HG02981 (cell line): ENCODE measurements around the gene NADK.
A peak's percentile ranks its signal among the peaks of the same experiment; 100 is the strongest.

Experiments used
- ATAC-seq: cut with Tn5 transposase; IDR thresholded peaks from one replicate; pipeline ENCODE4 v1.9.1; 2021; ENCODE audit warnings: mild to moderate bottlenecking, moderate library complexity; ENCODE audit not compliant: unreplicated experiment

Gene NADK

GRCh38 chr1:1777950-1778662 lies at the start of gene NADK:
Gene NADK, minus strand, starts transcription at chr1:1778470. Its CDS starts 13,064 bp downstream, at chr1:1765406.
- peak; percentile 33 for ATAC-seq

GRCh38 chr1:1827089-1827848 lies 49.0 kb upstream of the NADK start:
- no peak for ATAC-seq

GRCh38 chr1:1826356-1827088 lies 48.3 kb upstream of the NADK start:
- ATAC-seq, result no peak

- ATAC-seq, result no peak
Measured at GRCh38 chr1:1825217-1825616, 46.9 kb upstream of the NADK start.

- ATAC-seq, result no peak
Measured at GRCh38 chr1:1819762-1820161, 41.5 kb upstream of the NADK start.

GRCh38 chr1:1817221-1817620 lies 39.0 kb upstream of the NADK start:
- no peak for ATAC-seq

- no peak for ATAC-seq
Measured at GRCh38 chr1:1815606-1816281, 37.5 kb upstream of the NADK start.

GRCh38 chr1:1809489-1809888 lies 31.2 kb upstream of the NADK start:
- no peak for ATAC-seq

- no peak for ATAC-seq
Measured at GRCh38 chr1:1808206-1808605, 29.9 kb upstream of the NADK start.

GRCh38 chr1:1806890-1807289 lies 28.6 kb upstream of the NADK start:
- ATAC-seq, result no peak

- ATAC-seq, result no peak
Measured at GRCh38 chr1:1804301-1804700, 26.0 kb upstream of the NADK start.

- ATAC-seq, result no peak
Measured at GRCh38 chr1:1802871-1803270, 24.6 kb upstream of the NADK start.

- peak; percentile 74 for ATAC-seq
Measured at GRCh38 chr1:1799716-1800115, 21.4 kb upstream of the NADK start.

GRCh38 chr1:1797731-1798341 lies 19.6 kb upstream of the NADK start:
- no peak for ATAC-seq

GRCh38 chr1:1796466-1796865 lies 18.2 kb upstream of the NADK start:
- no peak for ATAC-seq

- ATAC-seq, result no peak
Measured at GRCh38 chr1:1794999-1795398, 16.7 kb upstream of the NADK start.

- ATAC-seq, result no peak
Measured at GRCh38 chr1:1793481-1794244, 15.4 kb upstream of the NADK start.

- no peak for ATAC-seq
Measured at GRCh38 chr1:1788646-1789431, 10.6 kb upstream of the NADK start.

GRCh38 chr1:1788136-1788535 lies 9.9 kb upstream of the NADK start:
- no peak for ATAC-seq
